22Rv1 (cell line): ENCODE data around the gene TAF3.
A peak's percentile ranks its signal among the peaks of the same experiment; 100 is the strongest.

Experiments used
- H3K27ac ChIP-seq: fragments of 450-650 bp; 2 replicates; pipeline ENCODE4 v1.5.1; 2017
- CTCF ChIP-seq: fragments of 450-650 bp; IDR thresholded peaks from 2 replicates; pipeline ENCODE4 v1.5.1; 2017; ENCODE audit warnings: mild to moderate bottlenecking
- ZFX ChIP-seq: fragments of 450-650 bp; IDR thresholded peaks from 2 replicates; pipeline ENCODE4 v1.6.1; 2017; ENCODE audit warnings: antibody characterized with exemption, borderline replicate concordance

The TAF3 gene

GRCh38 chr10:8047452-8048280, 229.4 kb downstream of the TAF3 start:
- no peak for TF ChIP-seq CTCF
- TF ChIP-seq ZFX = no peak
- peak overlapping the region; percentile 86 for H3K27ac ChIP-seq

GRCh38 chr10:8048281-8049008, 230.1 kb downstream of the TAF3 start:
- no peak for TF ChIP-seq CTCF
- TF ChIP-seq ZFX = no peak

GRCh38 chr10:8049045-8049864, 230.9 kb downstream of the TAF3 start:
- TF ChIP-seq ZFX (no peak), CTCF (no peak)
- peak overlapping the region; percentile 86 for H3K27ac ChIP-seq

More at GRCh38 chr10:8048281-8049008, 230.1 kb downstream of the TAF3 start:
- peak overlapping the region; percentile 86 for H3K27ac ChIP-seq

GRCh38 chr10:8049865-8050555, 231.7 kb downstream of the TAF3 start:
- H3K27ac ChIP-seq = peak overlapping the region; percentile 86
- no peak for TF ChIP-seq ZFX
- no peak; the same call in 1 of the 2 replicates for TF ChIP-seq CTCF

GRCh38 chr10:8050556-8051108, 232.3 kb downstream of the TAF3 start:
- TF ChIP-seq ZFX (no peak), CTCF (no peak)
- H3K27ac ChIP-seq = peak overlapping the region; percentile 86

- peak overlapping the region; percentile 86 for H3K27ac ChIP-seq
- TF ChIP-seq ZFX = no peak
- no peak for TF ChIP-seq CTCF
Measured at GRCh38 chr10:8051109-8051821, 233.0 kb downstream of the TAF3 start.
